ENCODE measurements around the gene RCN2.

Gene RCN2

GRCh38 chr15:76998663-76999285 is 67.2 kb downstream of the RCN2 start:
- no peak overlapping the region for H3K4me3 ChIP-seq (ENCODE audit: control insufficient read depth, low read depth, low read length)
- DNase-seq (ENCODE audit: low read depth): no peak
- TF ChIP-seq CTCF (IDR thresholded peaks at IDR 0.05; ENCODE audit: control insufficient read depth, insufficient read depth, low read depth, low read length, missing control alignments): no peak

GRCh38 chr15:76999996-77000395 is 68.4 kb downstream of the RCN2 start:
- no peak for TF ChIP-seq CTCF (IDR thresholded peaks at IDR 0.05; ENCODE audit: control insufficient read depth, insufficient read depth, low read depth, low read length, missing control alignments)
- no peak overlapping the region for H3K4me3 ChIP-seq (ENCODE audit: control insufficient read depth, low read depth, low read length)
- DNase-seq (ENCODE audit: low read depth): no peak

- DNase-seq (ENCODE audit: low read depth): no peak
- H3K4me3 ChIP-seq (ENCODE audit: control insufficient read depth, low read depth, low read length): no peak overlapping the region
- no peak for TF ChIP-seq CTCF (IDR thresholded peaks at IDR 0.05; ENCODE audit: control insufficient read depth, insufficient read depth, low read depth, low read length, missing control alignments)
Observed at GRCh38 chr15:77001351-77001750, 69.8 kb downstream of the RCN2 start.

GRCh38 chr15:77001966-77002365 is 70.4 kb downstream of the RCN2 start:
- no peak for DNase-seq (ENCODE audit: low read depth)
- no peak for TF ChIP-seq CTCF (IDR thresholded peaks at IDR 0.05; ENCODE audit: control insufficient read depth, insufficient read depth, low read depth, low read length, missing control alignments)
- H3K4me3 ChIP-seq (ENCODE audit: control insufficient read depth, low read depth, low read length): no peak overlapping the region

GRCh38 chr15:77002436-77002835 is 70.9 kb downstream of the RCN2 start:
- no peak for TF ChIP-seq CTCF (IDR thresholded peaks at IDR 0.05; ENCODE audit: control insufficient read depth, insufficient read depth, low read depth, low read length, missing control alignments)
- H3K4me3 ChIP-seq (ENCODE audit: control insufficient read depth, low read depth, low read length): no peak overlapping the region
- no peak for DNase-seq (ENCODE audit: low read depth)

GRCh38 chr15:77002954-77003912 is 71.7 kb downstream of the RCN2 start:
- DNase-seq (ENCODE audit: low read depth): no peak
- H3K4me3 ChIP-seq (ENCODE audit: control insufficient read depth, low read depth, low read length): no peak overlapping the region
- TF ChIP-seq CTCF (IDR thresholded peaks at IDR 0.05; ENCODE audit: control insufficient read depth, insufficient read depth, low read depth, low read length, missing control alignments): no peak
